GM19025 (cell line): Measurements from ENCODE around the gene NFATC4.

Experiments used
- ATAC-seq: cut with Tn5 transposase; IDR thresholded peaks from one replicate; pipeline ENCODE4 v1.9.1; 2021; ENCODE audit warnings: mild to moderate bottlenecking, low read depth, moderate library complexity; ENCODE audit not compliant: unreplicated experiment

The NFATC4 gene

GRCh38 chr14:24404814-24405213, 36.8 kb downstream of the NFATC4 start:
- no peak for ATAC-seq

DNA sequence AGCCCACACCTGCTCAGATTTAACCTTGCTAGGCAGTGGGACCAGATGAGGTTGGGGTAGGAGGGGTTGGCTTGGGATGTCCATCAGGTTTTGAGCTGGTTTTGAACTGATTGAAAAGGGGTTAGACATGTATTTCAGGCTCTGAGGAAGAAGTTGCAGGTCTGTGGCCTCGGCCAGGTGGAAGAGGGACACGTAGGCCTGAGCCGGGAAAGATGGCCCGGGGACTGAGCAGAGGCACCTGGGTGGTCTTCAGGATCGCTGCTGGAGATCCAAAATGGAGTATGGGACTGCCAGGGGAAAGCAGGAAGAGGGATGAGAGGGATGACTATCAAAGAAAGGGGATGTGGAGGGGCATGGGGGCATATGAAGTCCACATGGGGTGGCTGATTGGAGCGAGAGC, 38.4 kb downstream of the NFATC4 start:
- no peak for ATAC-seq

- ATAC-seq = no peak
These were observed 39.8 kb downstream of the NFATC4 start for GRCh38 chr14:24407608-24408325.

- no peak for ATAC-seq
These were observed 40.8 kb downstream of the NFATC4 start for GRCh38 chr14:24408764-24409163.

GRCh38 chr14:24409192-24409591, 41.2 kb downstream of the NFATC4 start:
- ATAC-seq = no peak

GRCh38 chr14:24409956-24410355, 42.0 kb downstream of the NFATC4 start:
- ATAC-seq = no peak

DNA sequence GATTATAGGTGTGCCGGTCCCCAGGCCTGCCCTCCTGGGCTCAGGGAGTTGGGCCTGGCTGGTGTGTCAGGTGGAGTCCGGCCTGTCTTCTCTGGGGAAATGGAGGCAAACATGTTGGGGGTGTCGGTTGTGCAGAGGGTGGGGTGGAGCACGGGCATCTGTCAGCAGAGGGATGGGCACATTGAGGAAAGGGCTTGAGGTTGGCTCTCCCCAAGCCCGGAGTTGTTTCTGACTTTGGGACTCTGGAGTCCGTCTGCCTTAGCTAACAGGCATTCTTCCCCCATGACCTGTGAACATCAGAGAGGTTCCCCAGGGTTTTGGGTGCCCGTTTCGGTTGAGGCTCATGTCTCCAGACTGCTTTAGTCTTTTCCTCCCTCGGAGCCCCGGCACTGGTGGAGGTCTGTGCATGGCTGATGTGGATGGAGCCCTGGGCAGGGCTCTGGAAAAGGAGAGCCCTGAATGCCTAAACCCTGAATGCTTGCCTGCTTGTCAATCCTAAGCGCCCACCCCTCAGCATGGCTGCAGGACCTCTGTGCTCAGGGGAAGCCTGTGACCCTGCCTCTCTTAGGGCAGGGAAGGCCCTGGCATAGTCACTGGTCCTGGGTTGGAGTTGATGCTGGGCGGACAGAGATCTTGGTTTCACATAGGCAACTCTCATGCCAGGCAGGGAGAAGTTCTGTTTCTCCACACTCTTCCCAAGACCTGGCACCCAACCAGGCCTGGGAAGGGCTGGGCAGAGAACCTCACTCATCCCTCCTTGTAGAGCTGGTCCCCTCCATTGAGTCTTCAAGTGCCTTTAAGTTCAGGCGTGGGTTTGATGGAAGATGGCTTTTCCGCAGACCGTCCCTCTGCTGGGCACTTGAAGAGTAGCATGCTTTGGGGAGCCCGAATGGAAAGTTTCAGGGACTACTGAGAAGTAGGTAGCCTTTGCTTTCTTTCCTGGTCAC, 43.7 kb downstream of the NFATC4 start:
- ATAC-seq = peak; percentile 65

DNA sequence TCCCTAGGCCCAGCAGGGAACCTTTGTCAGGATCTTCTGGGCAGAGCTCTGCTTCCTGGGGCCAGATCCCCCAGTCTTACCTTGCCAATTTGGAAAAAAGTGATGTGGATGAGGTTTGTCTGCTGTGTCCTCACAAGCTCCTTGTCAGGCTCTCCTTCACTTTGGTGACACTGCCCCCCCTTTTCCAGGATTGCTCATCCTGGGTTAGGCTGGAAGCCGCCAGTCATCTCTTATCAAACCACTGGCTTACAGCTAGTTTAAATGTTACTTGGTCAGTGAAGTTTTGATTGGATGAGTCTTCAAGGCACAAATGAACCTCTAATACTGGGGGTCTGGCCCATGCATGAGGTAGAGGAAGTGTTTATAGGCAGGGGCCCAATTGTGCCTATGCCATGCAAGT, 46.1 kb downstream of the NFATC4 start:
- ATAC-seq = no peak

GRCh38 chr14:24414732-24415420, 46.9 kb downstream of the NFATC4 start:
- no peak for ATAC-seq

DNA sequence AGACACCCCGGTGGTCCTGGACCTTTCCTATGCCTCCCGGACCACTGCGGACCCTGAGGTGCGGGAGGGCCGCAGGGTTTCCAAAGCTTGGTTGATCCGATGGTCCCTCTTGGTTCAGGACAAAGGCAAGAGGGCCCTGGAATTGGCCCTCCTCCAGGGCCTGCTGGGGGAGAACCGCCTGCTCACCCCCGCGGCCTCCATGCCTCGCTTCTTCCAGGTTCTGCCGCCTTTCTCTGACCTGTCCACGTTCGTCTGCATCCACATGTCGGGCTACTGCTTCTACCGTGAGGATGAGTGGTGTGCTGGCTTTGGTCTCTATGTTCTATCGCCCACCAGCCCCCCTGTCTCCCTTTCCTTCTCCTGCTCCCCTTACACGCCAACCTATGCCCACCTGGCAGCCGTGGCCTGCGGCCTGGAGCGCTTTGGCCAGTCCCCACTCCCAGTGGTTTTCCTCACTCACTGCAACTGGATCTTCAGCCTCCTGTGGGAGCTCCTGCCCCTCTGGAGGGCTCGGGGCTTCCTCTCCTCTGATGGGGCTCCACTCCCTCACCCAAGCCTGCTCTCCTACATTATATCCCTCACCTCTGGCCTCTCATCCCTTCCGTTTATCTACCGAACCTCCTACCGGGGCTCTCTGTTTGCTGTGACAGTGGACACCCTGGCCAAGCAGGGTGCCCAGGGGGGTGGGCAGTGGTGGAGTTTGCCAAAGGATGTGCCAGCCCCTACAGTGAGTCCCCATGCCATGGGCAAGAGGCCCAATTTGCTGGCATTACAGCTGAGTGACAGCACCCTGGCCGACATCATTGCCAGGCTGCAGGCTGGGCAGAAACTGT, 47.7 kb downstream of the NFATC4 start:
- ATAC-seq = no peak

- ATAC-seq = no peak
These were observed 48.4 kb downstream of the NFATC4 start for GRCh38 chr14:24416254-24416931.

- ATAC-seq = no peak
These were observed 49.1 kb downstream of the NFATC4 start for GRCh38 chr14:24416932-24417619.

GRCh38 chr14:24417832-24418491, 50.0 kb downstream of the NFATC4 start:
- ATAC-seq = no peak

DNA sequence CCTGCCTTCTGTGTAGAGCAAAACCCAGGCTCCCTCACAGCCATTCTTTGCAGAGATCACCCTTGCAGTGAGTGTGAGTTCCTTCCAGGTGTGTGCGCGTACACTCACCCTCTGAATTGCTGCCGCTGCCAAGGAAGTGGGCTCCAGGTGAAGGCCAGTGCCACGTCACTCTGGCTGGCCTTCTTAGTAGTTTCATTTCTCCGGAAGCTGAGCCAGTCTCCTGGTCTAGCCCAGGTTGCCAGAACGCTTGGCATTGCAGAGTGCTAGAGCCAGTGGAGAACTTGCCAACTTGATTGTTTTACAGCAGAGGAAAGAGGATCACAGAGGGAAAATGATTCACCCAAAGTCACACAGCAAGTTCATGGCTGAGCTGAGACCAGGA, 50.5 kb downstream of the NFATC4 start:
- no peak for ATAC-seq

DNA sequence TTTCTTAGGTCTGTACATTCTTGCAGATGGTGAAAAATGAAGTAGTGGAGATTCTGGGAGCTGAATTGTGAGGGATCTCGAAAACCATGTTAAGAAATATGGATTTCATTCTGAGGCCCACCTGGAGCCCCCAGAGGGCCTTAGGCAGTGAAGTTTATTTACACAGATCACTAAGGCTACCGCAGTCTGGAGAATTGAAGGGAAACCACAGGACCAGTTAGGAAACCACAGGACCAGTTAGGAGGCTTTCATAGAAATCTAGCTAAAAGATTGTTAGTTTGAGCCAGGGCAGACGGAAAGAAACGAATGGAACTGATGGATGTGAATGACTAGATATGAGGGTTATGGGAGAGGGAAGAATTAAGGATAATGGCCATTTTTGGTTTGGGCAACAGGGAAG, 54.3 kb downstream of the NFATC4 start:
- ATAC-seq = no peak

GRCh38 chr14:24422694-24423601, 55.0 kb downstream of the NFATC4 start:
- ATAC-seq = no peak

- no peak for ATAC-seq
These were observed 57.7 kb downstream of the NFATC4 start for GRCh38 chr14:24425704-24426103.
